NCI-H510A (cell line): ENCODE measurements around the gene B3GNT3.

Experiments
- DNase-seq: peaks from one replicate; lab custom pipeline; 2025; lab: John Stamatoyannopoulos, UW

B3GNT3 gene

GRCh38 chr19:17834350-17835181, 39.6 kb downstream of the B3GNT3 start:
- DNase-seq = no peak

- no peak for DNase-seq
These were observed 40.5 kb downstream of the B3GNT3 start for GRCh38 chr19:17835182-17836006.

DNA sequence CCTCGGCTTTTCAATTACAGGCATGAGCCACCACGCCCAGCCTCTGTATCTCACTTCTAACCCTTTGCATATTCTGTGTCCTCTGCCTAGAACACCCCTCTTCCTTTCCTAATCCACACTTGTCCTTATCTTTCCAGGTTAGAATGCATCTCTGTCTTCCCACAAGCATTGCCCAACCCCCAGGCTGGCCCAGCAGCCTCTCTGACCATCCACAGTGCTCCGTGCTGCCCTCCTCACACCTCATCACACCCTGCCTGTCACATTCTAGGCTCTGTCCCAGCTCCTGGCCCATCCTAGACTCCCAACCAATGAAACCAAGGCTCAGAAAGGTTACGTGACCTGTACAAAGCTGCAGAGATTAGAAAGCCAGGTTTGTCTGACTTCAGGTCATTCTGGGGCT, 41.6 kb downstream of the B3GNT3 start:
- no peak for DNase-seq

DNA sequence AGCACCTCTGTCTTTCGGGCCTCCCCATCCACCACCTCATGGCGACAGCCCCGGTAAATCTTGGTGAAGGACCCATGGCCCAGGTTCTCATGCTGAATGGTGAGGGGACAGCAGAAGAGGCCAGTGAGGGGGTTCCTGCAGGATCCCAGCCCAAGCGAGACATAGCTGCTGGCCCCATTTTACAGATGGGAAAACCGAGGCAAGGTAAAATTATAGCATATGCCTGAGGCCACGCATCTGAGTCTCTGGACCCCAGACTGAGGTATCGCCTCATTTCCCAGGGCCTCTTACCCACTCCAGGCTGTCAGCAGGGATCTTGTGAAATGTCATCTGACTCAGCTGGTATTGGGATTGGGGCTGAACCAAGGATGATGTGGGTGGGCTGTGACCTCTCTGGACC, 43.0 kb downstream of the B3GNT3 start:
- no peak for DNase-seq

DNA sequence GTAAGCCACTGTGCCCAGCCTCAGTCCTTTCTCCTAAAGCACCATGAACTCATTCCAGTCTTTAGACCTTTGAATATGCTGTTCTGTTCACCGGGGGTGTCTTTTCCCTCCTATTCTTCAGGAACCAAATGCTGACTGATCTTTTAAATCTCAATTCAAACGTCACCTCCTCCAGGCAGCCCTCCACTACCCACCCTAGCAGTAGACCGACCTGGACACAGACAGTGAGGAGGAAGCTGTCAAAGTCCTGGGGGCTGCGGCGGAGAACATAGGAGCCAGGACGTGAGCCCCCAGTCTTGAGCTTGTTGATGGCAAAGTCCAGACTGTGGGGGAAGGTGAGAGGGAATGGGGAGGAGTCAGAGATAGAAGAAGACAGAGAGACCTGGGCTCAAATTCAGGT, 45.1 kb downstream of the B3GNT3 start:
- no peak for DNase-seq

DNA sequence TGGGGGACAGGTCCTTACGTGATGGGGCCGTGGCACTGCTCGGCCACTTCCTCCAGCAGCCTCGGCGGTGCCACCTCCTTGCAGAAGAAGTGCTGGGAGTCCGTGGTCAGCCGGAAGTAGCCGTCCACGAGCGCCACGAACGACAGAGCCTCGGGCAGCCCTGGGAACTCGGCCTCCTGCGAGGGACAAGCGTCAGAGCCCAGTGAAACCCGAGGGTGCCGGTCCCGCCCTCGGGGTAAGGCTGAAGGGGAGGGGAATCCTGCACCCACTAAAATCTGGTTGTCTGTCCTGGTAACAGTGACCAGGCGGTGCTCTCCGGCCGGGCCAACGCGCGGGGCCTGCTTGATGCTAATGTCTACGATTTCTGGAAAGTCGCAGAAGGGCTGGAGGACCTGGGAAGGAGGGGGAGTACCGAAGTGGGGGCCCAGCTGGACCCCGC, 46.5 kb downstream of the B3GNT3 start:
- no peak for DNase-seq

DNA sequence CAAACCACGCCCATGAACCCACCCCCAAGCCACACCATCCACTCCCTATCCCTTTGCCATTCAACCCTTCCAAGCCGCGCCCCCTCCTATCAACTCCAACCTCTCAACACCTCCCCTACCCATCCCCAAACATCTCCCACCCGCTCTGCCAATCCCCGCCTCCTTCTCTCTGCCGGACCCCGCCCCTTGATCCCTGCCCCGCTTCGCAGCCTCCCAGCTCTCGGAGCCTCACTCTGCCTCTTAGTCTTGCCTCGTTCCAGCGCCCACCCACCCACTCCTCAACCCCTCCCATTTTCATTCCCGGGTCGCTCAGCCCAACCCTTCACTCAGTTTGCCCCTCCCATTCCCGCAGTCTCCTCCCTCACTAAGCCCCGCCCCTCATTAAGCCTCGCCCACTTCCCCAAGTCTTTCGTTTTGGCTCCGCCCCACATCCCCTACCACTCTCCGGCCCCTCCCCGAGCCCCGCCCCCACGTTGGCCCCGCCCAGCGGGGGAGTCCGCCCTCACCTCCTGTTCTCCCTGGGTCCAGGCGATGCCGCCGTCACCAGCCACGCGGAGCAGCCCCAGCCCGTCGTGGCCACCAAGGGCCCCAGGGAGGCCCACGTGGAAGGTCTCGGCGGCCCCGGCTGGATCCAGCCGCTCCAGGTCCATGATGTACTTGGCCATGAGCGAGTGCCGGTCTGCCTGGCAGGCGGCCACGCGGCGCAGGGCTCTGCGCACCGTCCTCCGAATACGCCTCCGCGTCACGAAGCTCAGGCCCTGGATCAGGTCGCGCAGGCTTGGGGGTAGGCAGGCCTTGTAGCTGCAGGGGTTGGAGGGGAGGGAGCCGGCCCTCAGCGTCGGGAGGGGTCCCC, 47.1 kb downstream of the B3GNT3 start:
- no peak for DNase-seq

GRCh38 chr19:17842663-17843291, 47.8 kb downstream of the B3GNT3 start:
- no peak for DNase-seq

DNA sequence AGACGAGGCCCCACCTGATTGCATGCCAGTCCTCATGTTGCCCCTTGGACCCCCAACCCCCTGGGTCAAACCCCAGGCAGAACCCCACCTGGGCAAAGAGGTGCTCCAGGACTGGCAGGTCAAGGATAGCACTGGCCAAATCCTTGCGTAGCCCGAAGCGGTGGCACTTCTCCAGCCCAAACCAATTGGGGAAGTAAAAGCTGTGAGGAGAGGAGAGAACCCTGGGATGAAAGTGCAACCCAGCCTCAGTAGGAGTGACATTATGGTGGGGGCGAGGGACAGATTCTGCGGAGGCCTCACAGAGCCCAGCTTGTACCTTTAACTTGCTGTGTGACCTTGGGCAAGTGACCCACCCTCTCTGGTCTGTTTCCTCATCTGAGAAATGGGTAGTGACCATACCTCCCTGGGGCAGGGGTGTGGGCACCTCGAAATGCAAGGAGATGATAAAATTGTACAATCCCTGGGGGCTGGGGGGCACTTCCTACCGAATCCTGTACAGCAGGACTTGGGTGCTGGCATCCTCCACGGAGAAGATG, 48.4 kb downstream of the B3GNT3 start:
- DNase-seq = no peak

DNA sequence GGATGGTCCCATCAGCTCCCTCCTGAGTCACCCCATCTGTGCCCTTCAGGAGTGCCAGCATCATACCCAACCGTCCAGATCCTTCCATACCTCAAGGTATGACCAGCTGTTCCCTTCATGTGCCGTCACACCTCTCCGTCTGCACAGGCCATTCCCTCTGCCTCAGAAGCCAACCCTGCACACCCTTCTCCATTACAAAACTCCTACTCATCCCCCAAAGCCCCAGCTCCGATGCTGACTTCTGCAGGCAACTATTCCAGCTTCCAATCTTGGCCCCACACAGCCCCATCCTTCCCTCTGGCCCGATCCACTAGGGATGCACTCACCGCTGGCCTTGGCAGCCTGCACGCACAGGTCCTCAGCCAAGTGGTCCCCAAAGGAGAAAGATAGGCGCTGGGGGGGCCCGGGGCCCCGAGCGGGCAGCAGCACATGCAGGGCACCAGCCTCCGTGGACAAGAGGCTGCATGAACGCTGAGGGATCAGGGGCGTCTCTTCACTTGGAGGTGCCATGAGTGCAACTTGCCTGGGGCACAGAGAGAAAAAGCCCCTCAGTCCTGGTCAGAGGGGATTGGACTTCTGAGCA, 49.1 kb downstream of the B3GNT3 start:
- DNase-seq = no peak

- no peak for DNase-seq
These were observed 51.2 kb downstream of the B3GNT3 start for GRCh38 chr19:17846146-17846545.

GRCh38 chr19:17847538-17848366, 52.8 kb downstream of the B3GNT3 start, which contains the start of gene JAK3:
TSS of gene JAK3 (minus strand) at chr19:17847982. CDS start at chr19:17844417, 3,565 bp downstream.
- DNase-seq = no peak

DNA sequence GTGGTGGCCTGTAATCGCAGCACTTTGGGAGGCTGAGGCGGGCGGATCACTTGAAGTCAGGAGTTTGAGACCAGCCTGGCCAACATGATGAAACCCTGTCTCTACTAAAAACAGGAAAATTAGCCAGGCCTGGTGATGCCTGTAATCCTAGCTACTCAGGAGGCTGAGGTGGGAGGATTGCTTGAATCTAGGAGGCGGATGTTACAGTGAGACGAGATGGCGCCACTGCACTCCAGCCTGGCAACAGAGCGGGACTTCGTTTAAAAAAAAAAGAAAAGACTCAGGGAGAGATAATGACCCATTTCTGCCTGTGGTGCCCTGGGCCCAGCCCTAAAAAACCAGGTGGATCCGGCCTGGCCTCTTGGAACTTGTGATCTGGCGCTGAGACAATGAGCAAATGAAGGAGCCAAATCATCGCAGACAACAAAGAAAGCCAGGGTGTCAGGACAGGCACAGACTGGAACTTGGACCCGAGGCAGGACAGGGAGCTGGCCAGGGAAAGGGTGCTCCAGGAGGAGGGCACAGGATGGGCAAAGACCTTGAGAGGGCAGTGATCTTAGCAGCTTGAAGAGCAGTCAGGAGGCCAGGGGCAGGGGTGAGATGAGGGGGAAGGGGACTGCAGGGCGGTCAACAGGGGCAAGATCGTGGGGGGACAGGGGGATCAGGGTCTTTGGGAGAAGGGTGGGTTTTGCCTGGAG, 53.8 kb downstream of the B3GNT3 start:
- DNase-seq = no peak

DNA sequence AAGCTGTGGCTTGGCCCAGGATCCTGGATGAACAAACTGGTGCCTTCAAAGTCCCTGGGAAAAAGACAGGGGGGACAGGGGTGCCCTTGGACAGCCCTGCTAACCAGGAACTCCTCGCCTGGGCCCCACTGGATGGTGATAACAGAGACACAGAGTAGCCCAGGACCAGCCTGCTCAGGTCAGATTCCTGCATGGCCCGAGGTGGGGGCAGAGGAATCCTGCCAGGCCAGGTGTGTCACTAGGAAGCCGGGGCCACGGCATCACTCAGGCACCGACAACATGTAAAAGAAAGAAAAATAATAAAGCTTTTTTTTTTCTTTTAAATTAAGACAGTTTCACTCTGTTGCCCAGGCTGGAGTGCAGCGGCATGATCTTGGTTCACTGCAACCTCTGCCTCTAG, 59.1 kb downstream of the B3GNT3 start:
- no peak for DNase-seq

DNA sequence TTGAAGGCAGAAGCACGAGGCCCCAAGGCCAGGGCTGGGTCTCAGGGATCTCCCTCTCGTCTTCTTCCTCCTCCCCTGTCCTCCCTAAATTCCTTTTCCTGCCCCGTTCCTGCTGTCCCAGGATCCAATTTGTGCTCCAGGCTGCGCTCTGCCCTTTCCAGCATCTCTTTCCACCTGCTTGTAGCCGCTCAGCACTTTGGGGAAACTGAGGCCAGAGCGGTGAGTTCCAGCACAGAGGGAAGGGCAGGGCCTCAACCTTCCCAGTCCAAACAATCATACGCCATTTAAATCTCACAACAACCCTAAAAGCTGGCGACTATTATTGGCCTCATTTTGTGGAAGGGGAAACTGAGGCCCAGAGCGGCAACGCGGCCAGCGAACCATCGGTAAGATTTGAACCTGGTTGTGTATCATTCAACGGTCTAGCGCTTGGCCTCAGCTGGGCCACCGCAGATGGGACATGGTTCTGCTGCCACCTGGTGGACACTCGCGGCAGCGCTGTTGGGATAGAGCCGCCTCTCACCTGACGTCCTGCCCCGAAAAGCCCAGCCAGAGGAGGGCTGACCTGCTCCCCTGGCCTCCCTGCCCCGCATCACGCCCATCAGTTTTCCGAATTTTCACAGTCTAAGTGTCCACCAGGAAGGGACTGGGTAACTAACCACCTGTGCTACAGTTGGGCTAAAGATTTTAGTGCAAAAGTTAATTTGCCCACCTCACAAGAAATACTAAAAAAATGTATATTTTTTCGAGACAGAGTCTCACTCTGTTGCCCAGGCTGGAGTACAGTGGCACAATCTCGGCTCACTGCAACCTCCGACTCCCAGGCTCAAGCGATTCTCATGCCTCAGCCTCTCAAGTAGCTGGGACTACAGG, 60.6 kb downstream of the B3GNT3 start:
- no peak for DNase-seq

- peak; percentile 98 for DNase-seq
These were observed 64.8 kb downstream of the B3GNT3 start, which contains the start of gene RPL18A for GRCh38 chr19:17859533-17860330. TSS of gene RPL18A (plus strand) at chr19:17859910. CDS start at chr19:17859957, 47 bp downstream.

GRCh38 chr19:17860331-17860992, 65.5 kb downstream of the B3GNT3 start:
- no peak for DNase-seq
